ENCODE results near the gene MPO.

The MPO gene

GRCh38 chr17:58231641-58232040, 49.1 kb downstream of the MPO start:
- DNase-seq (ENCODE audit: low read depth) = no peak

- DNase-seq (ENCODE audit: low read depth) = no peak
These were observed 50.9 kb downstream of the MPO start for GRCh38 chr17:58229881-58230280.

DNA sequence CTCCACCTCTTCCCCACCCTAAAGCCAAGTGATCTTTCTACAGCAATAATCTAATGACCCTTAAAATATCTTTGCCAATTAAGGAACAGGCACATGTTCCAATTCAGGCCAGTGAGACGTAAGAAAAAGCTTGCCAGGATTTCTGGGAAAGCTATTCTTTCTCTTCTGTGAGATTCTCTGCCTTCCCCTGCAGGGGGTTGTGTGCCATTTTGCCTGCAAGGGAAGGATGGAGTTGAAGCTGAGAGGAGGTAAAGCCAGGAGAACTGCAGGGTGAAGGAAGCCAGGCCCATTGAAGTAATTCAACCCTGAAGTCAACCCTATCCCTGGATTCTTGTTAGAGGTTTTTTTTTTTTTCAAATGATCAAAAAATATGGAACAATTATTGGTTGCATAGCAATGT, 51.4 kb downstream of the MPO start:
- DNase-seq (ENCODE audit: low read depth) = no peak

DNA sequence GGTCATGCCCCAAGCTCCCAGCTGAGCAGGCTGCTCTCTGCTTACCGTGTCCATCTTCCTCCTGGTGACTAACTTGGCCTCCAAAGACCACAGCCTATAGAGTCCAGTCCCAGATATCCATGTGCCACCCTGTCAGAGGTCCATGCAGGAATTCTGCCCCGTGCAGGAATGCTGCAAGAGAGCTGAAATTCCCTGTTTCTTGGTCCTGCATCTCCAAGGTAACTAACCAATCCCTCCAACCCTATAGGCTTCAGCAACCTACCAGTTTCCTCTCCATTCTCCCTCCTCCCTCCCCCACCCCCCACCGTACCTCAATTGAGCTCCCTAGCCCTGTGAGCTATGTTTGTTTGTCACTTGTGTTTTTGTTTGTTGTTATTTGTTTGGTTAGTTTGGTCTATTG, 52.1 kb downstream of the MPO start:
- DNase-seq (ENCODE audit: low read depth) = no peak

DNA sequence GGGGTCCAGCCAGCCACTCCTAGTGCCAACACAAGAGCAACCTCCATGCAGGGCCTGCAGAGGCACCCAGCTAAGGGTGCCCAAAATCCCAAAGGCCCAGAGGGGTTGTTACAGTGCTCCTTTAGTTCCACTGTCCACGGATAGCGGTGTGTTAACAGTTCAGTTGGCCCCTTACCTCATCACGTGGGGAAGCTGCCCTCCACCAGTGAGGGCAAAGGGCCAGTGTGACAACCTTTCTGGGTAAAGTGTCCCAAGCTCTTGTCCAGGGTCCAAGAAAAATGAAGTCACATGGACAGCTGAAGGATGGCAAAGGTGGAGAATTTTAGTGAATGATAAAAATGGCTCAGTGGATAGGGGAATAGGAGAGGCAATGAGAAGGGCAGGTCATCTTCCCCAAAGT, 53.0 kb downstream of the MPO start:
- DNase-seq (ENCODE audit: low read depth) = no peak

DNA sequence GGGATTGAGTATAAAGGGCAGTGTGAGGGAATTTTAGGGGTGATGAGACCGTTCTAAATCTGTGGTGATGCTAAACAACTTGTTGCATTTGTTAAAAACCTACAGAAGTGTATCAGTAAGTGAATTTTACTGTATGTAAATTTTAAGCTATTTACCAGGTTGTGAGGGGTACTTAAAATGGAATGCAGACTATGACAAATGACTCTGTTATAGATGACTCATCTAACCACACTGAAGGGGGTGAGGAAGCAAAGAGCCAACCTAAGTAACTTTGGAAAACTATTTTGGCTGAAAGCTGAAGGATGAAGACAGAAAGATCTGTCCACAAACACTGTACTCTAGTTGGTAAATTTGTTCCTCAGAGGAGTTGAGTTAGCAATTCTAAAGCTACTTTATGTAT, 56.4 kb downstream of the MPO start:
- peak; percentile 53 for DNase-seq (ENCODE audit: low read depth)
